ENCODE results near the gene SATL1.

GRCh38 chrX:85052636-85053343, 190.8 kb downstream of the SATL1 start:
- peak in 1 of 4 experiments; percentile 12 for TF ChIP-seq CTCF (IDR thresholded peaks at IDR 0.05)
- TF ChIP-seq POLR2A (IDR thresholded peaks at IDR 0.05): no peak
- TF ChIP-seq POLR2AphosphoS5 (IDR thresholded peaks at IDR 0.05): no peak

Measured in prostate gland (tissue), 2 donors.